Measurements from ENCODE around the gene PTRH2.

The PTRH2 gene

DNA sequence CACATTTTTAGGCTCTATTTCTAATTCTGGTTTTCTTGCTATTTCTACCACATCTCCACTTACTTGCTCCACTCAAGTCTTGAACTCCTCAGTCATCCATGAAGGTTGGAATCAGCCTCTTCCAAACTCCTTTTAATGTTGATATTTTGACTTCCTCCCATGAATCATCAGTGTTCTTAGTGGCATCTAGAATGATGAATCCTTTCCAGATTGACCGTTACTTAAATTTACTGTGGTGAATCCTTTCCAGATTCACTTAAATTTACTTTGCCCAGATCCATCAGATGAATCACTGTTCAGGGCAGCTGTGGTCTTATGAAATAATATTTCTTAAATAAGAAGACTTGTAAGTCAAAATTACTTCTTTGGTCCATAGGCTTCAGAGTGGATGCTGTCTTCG is 55.1 kb downstream of the PTRH2 start:
- no peak overlapping the region for H3K27ac ChIP-seq (ENCODE audit: low read depth, low read length)
- H3K9me3 ChIP-seq (ENCODE audit: control insufficient read depth in 5 of 5, low read length in 5 of 5) = no peaks in the 10 kb centered on the region
- no peaks in the 10 kb centered on the region for H3K4me1 ChIP-seq (ENCODE audit: control insufficient read depth in 5 of 5, insufficient read depth in 5 of 5, low read length in 5 of 5)
- peaks cover 68 to 86% (median 76%) of the 10 kb centered on the region in 5 donors for H3K36me3 ChIP-seq (ENCODE audit: control insufficient read depth in 5 of 5, insufficient read depth in 5 of 5, low read length in 5 of 5)
- no peaks in the 10 kb centered on the region for H3K27me3 ChIP-seq (ENCODE audit: control insufficient read depth in 5 of 5, insufficient read depth in 4 of 5, low read length in 5 of 5)
- no peak overlapping the region for H3K9ac ChIP-seq (ENCODE audit: low read length in 5 of 5)
- no peak overlapping the region for H3K4me3 ChIP-seq (ENCODE audit: low read depth in 1 of 5, low read length in 5 of 5)

DNA sequence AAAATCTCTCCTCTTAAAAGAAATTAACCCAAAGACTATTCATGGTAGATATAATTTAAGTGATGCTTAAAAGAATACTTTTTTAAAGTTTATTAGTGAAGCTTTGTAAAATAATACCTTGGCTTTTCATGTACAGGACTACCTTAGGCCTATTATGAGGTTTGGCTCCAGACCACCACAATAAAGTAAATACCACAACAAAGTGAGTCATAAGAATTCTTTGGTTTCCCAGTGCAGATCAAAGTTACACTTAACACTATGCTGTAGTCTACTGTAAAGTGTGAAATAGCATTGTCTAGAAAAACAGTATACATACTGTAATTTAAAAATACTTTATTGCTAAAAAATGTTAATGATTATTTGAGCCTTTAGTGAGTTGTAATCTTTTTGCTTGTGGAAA is 55.9 kb downstream of the PTRH2 start:
- no peak overlapping the region for H3K4me3 ChIP-seq (ENCODE audit: low read depth in 1 of 5, low read length in 5 of 5)
- no peaks in the 10 kb centered on the region for H3K27me3 ChIP-seq (ENCODE audit: control insufficient read depth in 5 of 5, insufficient read depth in 4 of 5, low read length in 5 of 5)
- no peaks in the 10 kb centered on the region for H3K4me1 ChIP-seq (ENCODE audit: control insufficient read depth in 5 of 5, insufficient read depth in 5 of 5, low read length in 5 of 5)
- no peak overlapping the region for H3K27ac ChIP-seq (ENCODE audit: low read depth, low read length)
- no peaks in the 10 kb centered on the region for H3K9me3 ChIP-seq (ENCODE audit: control insufficient read depth in 5 of 5, low read length in 5 of 5)
- peaks cover 66 to 84% (median 71%) of the 10 kb centered on the region in 5 donors for H3K36me3 ChIP-seq (ENCODE audit: control insufficient read depth in 5 of 5, insufficient read depth in 5 of 5, low read length in 5 of 5)
- no peak overlapping the region for H3K9ac ChIP-seq (ENCODE audit: low read length in 5 of 5)

DNA sequence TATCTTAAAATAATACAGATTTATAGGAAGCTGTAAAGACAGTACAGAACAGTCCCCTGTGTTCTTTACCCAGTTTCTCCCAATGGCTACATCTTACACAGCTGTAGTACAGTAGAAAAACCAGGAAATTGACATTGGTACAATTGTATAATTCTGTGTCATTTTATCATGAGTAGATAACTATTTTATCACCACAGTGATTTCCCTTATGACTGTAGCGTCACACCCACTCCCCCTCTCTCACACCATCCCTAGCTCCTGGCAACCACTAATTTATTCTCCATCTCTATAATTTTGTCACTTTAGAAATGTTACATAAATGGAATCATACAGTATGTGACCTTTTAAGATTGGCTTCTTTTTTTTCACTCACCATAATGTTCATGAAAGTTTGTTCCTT is 56.6 kb downstream of the PTRH2 start:
- Histone ChIP-seq H3K9ac (ENCODE audit: low read length in 5 of 5) (no peak overlapping the region), H3K4me3 (ENCODE audit: low read depth in 1 of 5, low read length in 5 of 5) (no peak overlapping the region)

DNA sequence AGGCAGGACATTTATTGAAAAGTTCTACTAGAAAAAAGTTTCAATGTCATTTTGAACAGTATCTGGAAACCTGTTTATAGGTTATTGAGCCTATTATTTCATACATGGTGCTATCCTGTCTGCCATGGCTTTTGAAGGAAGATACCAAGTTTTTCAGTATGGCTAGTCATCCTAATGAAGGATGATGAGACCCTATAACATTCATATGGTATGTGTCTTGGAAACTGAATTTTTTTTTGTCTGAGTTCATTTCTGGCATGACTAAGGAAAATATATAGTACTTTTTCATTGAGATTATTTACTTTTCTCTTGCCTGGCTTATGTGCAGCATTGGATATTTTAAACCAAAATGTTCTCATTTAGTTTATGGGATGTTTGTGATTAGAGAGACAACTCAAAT is 57.3 kb downstream of the PTRH2 start:
- Histone ChIP-seq H3K36me3 (ENCODE audit: control insufficient read depth in 5 of 5, insufficient read depth in 5 of 5, low read length in 5 of 5) (peaks cover 55 to 83% (median 65%) of the 10 kb centered on the region in 5 donors), H3K4me3 (ENCODE audit: low read depth in 1 of 5, low read length in 5 of 5) (no peak overlapping the region), H3K4me1 (ENCODE audit: control insufficient read depth in 5 of 5, insufficient read depth in 5 of 5, low read length in 5 of 5) (no peaks in the 10 kb centered on the region), H3K9ac (ENCODE audit: low read length in 5 of 5) (peak overlapping the region in 1 of 5 donors; percentile 2), H3K27me3 (ENCODE audit: control insufficient read depth in 5 of 5, insufficient read depth in 4 of 5, low read length in 5 of 5) (no peaks in the 10 kb centered on the region), H3K9me3 (ENCODE audit: control insufficient read depth in 5 of 5, low read length in 5 of 5) (no peaks in the 10 kb centered on the region), H3K27ac (ENCODE audit: low read depth, low read length) (no peak overlapping the region)

More for the DNA sequence above, 56.6 kb downstream of the PTRH2 start:
- H3K27ac ChIP-seq (ENCODE audit: low read depth, low read length) = no peak overlapping the region
- H3K27me3 ChIP-seq (ENCODE audit: control insufficient read depth in 5 of 5, insufficient read depth in 4 of 5, low read length in 5 of 5) = no peaks in the 10 kb centered on the region
- H3K9me3 ChIP-seq (ENCODE audit: control insufficient read depth in 5 of 5, low read length in 5 of 5) = no peaks in the 10 kb centered on the region
- peaks cover 63 to 82% (median 71%) of the 10 kb centered on the region in 5 donors for H3K36me3 ChIP-seq (ENCODE audit: control insufficient read depth in 5 of 5, insufficient read depth in 5 of 5, low read length in 5 of 5)
- no peaks in the 10 kb centered on the region for H3K4me1 ChIP-seq (ENCODE audit: control insufficient read depth in 5 of 5, insufficient read depth in 5 of 5, low read length in 5 of 5)

Measured in subcutaneous abdominal adipose tissue (tissue), 5 donors.